Adrenal gland (tissue), 12 donors: ENCODE results near the gene MMP10. TPM values are rescaled to one million over a fixed set of nuclear protein-coding genes. Genes with fewer than 3 reads are reported as not detected.

ENCODE experiments used
- DNase-seq, 7 donors: peaks; one replicate each; pipeline ENCODE4 v3.0.0-alpha.2; 2019 to 2020
- H3K27ac ChIP-seq, 5 donors: fragments of 200-600 bp; sonication (generic) in 4 of 5; 1 replicate in 3 of 5; 2 replicates in 2 of 5; pipeline versions ENCODE4 v1.5.1 to v1.8.0; 2016 to 2020; ENCODE audit warnings: mild to moderate bottlenecking in 1 of 5
- H3K27me3 ChIP-seq: fragments of 200-600 bp; 2 replicates; pipeline ENCODE4 v1.8.0; 2021
- H3K36me3 ChIP-seq, 2 donors: fragments of 200-600 bp; replicated peaks in 1 of 2; 1 replicate in 1 of 2; 2 replicates in 1 of 2; pipeline versions ENCODE4 v1.5.1 to v1.8.0; 2018 to 2022
- H3K4me1 ChIP-seq, 2 donors: fragments of 200-600 bp; replicated peaks in 1 of 2; 1 replicate in 1 of 2; 2 replicates in 1 of 2; pipeline versions ENCODE4 v1.5.1 to v1.8.0; 2018 to 2021
- H3K4me3 ChIP-seq, 4 donors: fragments of 200-600 bp; sonication (generic) in 3 of 4; one replicate each; pipeline ENCODE4 v1.5.1; 2016 to 2018
- H3K9me3 ChIP-seq, 3 donors: fragments of 200-600 bp; sonication (generic) in 1 of 3; replicated peaks in 1 of 3; 1 replicate in 2 of 3; 2 replicates in 1 of 3; pipeline versions ENCODE4 v1.5.1 to v1.8.0; 2016 to 2021
- CTCF ChIP-seq, 6 experiments: fragments of 450-650 bp in 4 of 6; fragments of 200-600 bp in 2 of 6; sonication (generic) in 1 of 6; IDR thresholded peaks; 1 replicate in 5 of 6; 2 replicates in 1 of 6; pipeline versions ENCODE4 v1.5.1 to v1.8.0; 2016 to 2021; ENCODE audit warnings: antibody characterized with exemption in 6 of 6, mild to moderate bottlenecking in 2 of 6, moderate library complexity in 1 of 6
- POLR2A ChIP-seq, 2 donors: fragments of 450-650 bp; IDR thresholded peaks; one replicate each; pipeline ENCODE4 v1.6.1; 2017; ENCODE audit warnings: antibody characterized with exemption in 2 of 2, mild to moderate bottlenecking in 2 of 2, moderate library complexity in 1 of 2
- WGBS, 4 donors: extraction: QIAGEN DNeasy Blood & Tissue Kit in 2 of 4; methylation state at CpG; one replicate each; pipeline versions ENCODE4 v1.1.5 to v1.1.7; 2013 to 2017; 5-methylcytosine and 5-hydroxymethylcytosine counted together
- intact Hi-C, 2 donors: fragments of 100-400 bp; cut with DNase I; formaldehyde crosslinking; loops; one replicate each; pipeline versions ENCODE4 v1.14.1 to v1.15.0; 2022 to 2023
- polyA plus RNA-seq, 3 donors: library from polyadenylated mRNA; stranded (reverse); fragments of 200-250 nt in 2 of 3; fragments of 350-450 nt in 1 of 3; fragmentation: Illumina TruSeq in 1 of 3; extraction: RNeasy Lipid Tissue Mini Kit (QIAGEN cat#74804) in 1 of 3; gene quantifications; one replicate each; pipeline ENCODE4 v1.2.3, GENCODE V29; 2013 to 2014
- total RNA-seq, 9 donors: library from RNA; depleted of rRNA in 4 of 9; stranded (reverse); fragments of >200 nt in 4 of 9; fragments of 120-200 nt in 1 of 9; fragmentation: NEBNext Ultra II Directional in 1 of 9; extraction: Animal tissue kit (Norgen Biotek cat#: 25700) in 1 of 9; gene quantifications; one replicate each; pipeline versions ENCODE4 v1.1.0 to v1.2.4, GENCODE V29; 2013 to 2023
- donor health status: healthy with polysubstance abuse.
- donor health status: Bipolar disorder and iron deficiency.
- donor health status: DM: yes; HTN: yes; CAD: no.
- donor health status: DM: no; HTN: no; CAD: no.
- donor health status: DM: no; HTN: no; CAD: no.
- donor health status: DM: yes; HTN: yes; CAD: no.

Gene MMP10
- total and polyA plus RNA-seq, 12 donors, result not detected

GRCh38 chr11:102807921-102808320 lies 27.5 kb upstream of the MMP10 start:
- no peaks in the 10 kb centered on the region for H3K27me3 ChIP-seq
- no peaks in the 10 kb centered on the region for H3K4me1 ChIP-seq
- no peak overlapping the region for H3K4me3 ChIP-seq
- peak in 6 of 7 donors; percentile 16 to 54 (median 18) for DNase-seq
- intact Hi-C loops, result no loop called here
- H3K9me3 ChIP-seq, result peaks cover 0 to 4% (median 0%) of the 10 kb centered on the region in 3 donors
- no peak overlapping the region for H3K27ac ChIP-seq
- WGBS, 4 donors, result 25 to 65% (median 43%) methylated on average over 9 to 19 of the region's 19 CpGs
- TF ChIP-seq POLR2A (IDR thresholded peaks at IDR 0.05) (no peak), CTCF (IDR thresholded peaks at IDR 0.05) (peak in 2 of 6 experiments; percentile 11 to 26)
- H3K36me3 ChIP-seq, result no peaks in the 10 kb centered on the region

DNA sequence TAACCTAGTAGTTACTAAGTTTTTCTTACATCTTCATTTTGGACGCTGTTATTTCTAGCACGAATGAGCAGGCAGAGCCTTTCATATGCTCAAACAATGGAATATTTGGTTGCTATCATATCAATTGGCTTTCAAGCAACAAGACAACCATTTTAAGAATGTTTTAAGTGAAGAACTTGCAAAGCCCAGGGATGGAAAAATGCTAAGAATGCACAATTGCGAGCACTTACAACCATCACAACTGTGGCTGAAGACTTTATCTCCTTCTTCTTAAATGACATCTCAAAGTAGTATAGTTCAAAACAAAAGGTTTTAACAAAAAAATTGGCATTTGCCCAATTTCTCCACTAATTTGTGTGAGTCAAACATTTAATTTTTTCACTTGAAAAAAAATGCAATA lies 25.9 kb upstream of the MMP10 start:
- intact Hi-C loops, result no loop called here
- no peaks in the 10 kb centered on the region for H3K4me1 ChIP-seq
- H3K4me3 ChIP-seq, result no peak overlapping the region
- H3K36me3 ChIP-seq, result no peaks in the 10 kb centered on the region
- no peaks in the 10 kb centered on the region for H3K27me3 ChIP-seq
- H3K9me3 ChIP-seq, result peaks cover 0 to 4% (median 0%) of the 10 kb centered on the region in 3 donors
- 62 to 77% (median 70%) methylated on average over 3 of the region's 3 CpGs for WGBS, 4 donors
- no peak for DNase-seq
- no peak overlapping the region for H3K27ac ChIP-seq
- TF ChIP-seq CTCF (IDR thresholded peaks at IDR 0.05), result no peak
- no peak for TF ChIP-seq POLR2A (IDR thresholded peaks at IDR 0.05)

GRCh38 chr11:102802341-102802740 lies 21.9 kb upstream of the MMP10 start:
- Histone ChIP-seq H3K9me3 (no peaks in the 10 kb centered on the region), H3K36me3 (no peaks in the 10 kb centered on the region), H3K27me3 (no peaks in the 10 kb centered on the region), H3K4me3 (no peak overlapping the region), H3K4me1 (no peaks in the 10 kb centered on the region), H3K27ac (no peak overlapping the region)
- TF ChIP-seq CTCF (IDR thresholded peaks at IDR 0.05) (no peak), POLR2A (IDR thresholded peaks at IDR 0.05) (no peak)
- no peak for DNase-seq
- 32 to 57% (median 53%) methylated on average over 2 of the region's 2 CpGs for WGBS, 4 donors
- intact Hi-C loops, result no loop called here

DNA sequence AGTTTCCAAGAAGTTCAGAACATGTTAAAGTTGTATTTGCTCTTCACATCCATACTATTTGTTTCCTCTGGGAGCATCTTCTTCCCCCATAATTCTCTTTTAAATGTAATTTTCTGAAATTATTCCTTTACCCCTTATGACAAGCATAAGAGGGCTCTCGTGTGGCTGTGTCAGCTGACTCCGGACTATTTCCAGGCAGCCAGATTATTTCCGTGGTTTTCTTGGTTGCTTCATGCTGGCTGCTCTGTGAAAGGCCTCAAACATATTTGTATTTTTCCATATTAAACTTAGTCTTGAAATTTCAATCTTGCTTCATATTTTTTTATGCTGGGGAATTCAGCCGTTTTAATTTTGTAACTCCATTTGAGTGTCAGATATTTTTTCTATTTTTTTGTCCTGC lies 20.3 kb upstream of the MMP10 start:
- H3K27ac ChIP-seq, result no peak overlapping the region
- WGBS, 4 donors, result 71 to 78% (median 72%) methylated on average over 4 of the region's 4 CpGs
- no peak overlapping the region for H3K4me3 ChIP-seq
- H3K36me3 ChIP-seq, result no peaks in the 10 kb centered on the region
- no peaks in the 10 kb centered on the region for H3K9me3 ChIP-seq
- DNase-seq, result no peak
- H3K4me1 ChIP-seq, result no peaks in the 10 kb centered on the region
- no peaks in the 10 kb centered on the region for H3K27me3 ChIP-seq
- TF ChIP-seq POLR2A (IDR thresholded peaks at IDR 0.05), result no peak
- TF ChIP-seq CTCF (IDR thresholded peaks at IDR 0.05), result no peak
- intact Hi-C loops, result no loop called here
